H4 (cell line): ENCODE results near the gene NPRL2. TPM values are rescaled to one million over a fixed set of nuclear protein-coding genes. Genes with fewer than 3 reads are reported as not detected.

ENCODE experiments used
- DNase-seq: peaks from one replicate; pipeline ENCODE4 v3.0.0-alpha.2; 2015; ENCODE audit warnings: low spot score
- total RNA-seq: library from RNA; depleted of rRNA; stranded (reverse); fragments of >200 nt; shearing (Covaris generic); gene quantifications from 2 replicates; pipeline ENCODE4 v1.2.3, GENCODE V29; 2014; rRNA removed

NPRL2 gene
- 18.2 and 27.8 TPM in 2 replicates for total RNA-seq

DNA sequence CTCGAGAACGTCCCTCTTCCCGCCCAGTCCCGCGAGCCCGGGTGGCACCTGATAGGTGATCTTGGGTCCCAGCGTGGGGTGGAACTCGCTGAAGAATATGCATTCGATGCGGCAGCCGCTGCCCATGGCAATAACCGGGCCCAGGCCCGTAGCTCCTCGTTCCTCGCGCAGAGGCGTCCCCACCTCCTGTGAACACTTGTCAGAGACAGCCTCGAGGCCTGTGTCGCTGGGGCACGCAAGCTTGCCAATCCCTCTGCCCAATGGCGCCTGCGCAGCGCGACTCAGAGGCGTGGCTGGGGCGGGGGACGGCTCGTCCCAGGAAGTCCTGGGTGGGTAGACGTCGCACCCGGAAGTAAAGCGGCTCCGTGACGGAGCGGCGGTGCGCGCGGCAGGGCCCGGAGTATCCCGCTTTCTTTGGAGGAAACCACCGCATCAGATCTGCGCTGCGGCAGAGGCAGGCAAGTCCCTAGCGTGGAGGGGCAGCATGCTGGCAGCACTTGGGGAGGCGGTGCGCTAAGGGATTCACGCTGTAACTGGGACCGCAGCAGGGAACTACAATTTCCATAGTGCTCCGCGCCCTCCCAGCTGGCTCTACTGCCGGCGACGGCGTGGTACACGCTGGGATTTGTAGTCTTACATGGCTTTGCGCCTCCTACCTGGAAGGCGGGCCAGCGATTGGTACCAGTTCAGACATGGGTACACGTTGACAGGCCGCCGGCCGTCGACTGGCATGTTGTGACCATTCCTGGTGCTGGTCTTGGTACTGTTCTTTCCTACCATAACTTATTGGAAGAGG lies at the start of gene NPRL2, which contains the start of gene CYB561D2:
NPRL2 (minus strand) TSS at position 249 of the 796 bp plus-strand sequence; CDS start at position 126, 123 bp downstream.
CYB561D2 (plus strand) TSS at position 336 of the 796 bp plus-strand sequence. CDS start 572 bp downstream, outside the sequence.
- DNase-seq: peak; percentile 86

GRCh38 chr3:50396502-50396901 lies 45.9 kb upstream of the NPRL2 start:
- no peak for DNase-seq

DNA sequence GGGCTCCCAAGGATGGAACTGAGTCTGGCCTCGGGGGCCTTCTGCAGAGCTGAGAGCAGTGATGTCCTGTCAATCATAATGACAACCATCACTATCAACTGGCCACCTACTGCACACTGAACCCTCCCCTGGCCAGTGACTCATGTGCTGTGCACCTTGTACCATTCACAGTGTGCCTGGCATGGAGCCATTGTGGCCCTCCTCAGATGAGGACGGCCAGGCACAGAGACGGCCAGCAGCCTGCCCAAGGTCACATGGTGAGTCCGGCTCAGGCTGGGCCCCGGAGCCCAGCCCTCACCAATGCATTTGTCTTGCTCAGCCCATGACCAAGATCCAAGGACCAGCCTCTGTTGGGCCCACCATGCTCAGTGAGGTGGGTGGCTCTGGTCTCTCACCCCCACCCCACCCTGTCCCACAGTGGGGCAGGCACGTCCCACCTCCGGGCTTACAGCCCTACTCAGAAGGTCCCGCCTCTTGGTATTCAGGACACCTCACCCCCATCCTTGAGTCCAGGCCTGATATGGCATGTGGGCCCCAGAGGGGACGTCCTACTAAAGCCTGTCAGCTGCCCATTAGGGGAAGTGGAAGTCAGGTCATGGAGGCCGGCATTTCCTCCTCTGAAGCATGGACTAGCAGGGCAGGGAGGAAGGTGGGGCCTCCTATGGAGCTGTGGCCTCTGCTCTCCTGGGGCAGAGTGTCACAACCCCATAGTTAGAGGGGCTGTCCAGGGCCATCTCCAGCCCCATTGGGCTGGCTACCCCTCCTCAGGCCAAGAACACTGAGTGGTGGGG lies 44.7 kb upstream of the NPRL2 start:
- DNase-seq: no peak

DNA sequence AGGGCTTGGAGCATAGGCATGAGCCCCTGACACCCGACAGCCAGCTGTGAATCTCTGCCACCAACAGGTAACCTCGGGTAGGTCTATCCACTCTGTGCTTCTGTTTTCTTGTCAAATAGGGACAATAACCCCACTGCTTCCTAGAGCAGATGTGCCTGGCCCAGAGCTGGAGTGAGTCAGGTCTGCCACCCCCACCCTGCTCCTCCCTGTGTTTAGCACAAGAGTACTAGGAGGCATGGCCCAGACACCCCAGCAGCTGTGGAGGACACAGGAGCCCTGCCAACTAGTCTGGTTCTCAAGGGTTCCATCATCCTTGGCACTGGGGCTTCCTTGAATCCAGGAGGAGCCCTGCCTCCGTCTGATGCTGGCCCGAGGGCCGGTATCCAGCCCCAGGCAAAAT lies 42.5 kb upstream of the NPRL2 start:
- DNase-seq: no peak

DNA sequence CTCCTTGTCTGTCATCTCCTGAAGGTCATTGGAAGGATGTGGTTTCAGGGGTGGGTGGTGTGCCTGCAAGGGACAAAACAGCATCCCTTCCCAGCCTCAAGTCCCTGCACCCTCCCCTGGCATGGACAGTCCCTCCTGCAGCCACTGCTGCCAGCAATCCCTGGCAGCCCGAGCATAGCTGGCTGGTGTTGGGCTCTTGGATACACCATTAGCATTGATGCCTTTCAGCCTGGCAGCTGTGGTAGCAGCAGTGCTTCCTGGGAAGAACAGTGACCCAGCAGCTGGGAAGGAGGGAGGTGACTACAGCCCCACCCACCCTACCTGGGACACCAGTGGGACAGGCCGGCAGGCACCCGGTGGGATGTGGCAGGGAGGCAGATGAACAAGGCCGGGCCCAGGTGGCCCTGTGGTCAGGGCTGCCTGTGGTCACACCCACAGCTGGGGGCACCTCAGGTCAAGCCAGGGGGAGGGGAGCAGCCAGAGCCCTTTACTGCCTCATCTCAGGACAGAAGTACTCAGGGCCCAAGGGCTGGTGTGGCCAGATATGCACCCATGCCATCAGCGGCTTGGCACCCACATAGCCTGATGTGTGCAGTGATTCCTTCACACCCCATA lies 41.6 kb upstream of the NPRL2 start:
- no peak for DNase-seq

DNA sequence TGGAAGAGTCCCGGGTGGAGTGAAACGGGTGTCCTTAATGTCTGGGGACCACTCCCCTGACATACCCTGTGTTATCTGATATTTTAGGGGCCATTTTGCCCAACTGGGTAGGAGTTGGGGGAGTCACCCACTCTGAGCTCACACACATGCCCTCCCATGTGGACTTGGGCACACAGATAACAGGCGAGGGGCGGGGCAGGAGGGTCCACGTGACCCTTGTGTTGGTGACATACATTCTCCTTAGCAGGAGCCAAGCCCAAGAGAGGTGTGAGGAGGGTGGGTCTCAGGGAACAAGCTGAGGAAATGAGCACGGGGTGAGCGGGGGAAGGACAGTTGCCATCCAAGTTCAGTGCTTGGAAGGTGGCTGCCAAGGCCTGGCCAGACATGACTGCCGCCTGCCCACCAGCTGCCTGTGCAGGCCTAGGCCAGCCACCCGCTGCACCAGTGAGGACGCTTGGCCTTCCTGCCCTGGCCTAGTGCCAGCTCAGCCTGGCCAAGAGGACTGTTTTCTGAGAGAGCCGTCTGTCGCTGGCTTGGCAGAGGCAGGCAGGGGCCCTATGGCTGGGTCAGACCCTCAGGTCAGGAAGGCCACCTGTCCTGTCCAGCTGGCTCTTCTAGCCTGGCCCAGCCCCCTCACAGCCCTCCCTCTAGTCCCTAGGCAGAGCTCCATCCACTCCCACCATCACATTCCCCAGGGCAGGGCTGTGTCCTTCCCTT lies 40.1 kb upstream of the NPRL2 start:
- DNase-seq: no peak

- DNase-seq: no peak
These were observed 38.8 kb upstream of the NPRL2 start for GRCh38 chr3:50389414-50389767.

GRCh38 chr3:50388720-50389413 lies 38.3 kb upstream of the NPRL2 start:
- DNase-seq: no peak

- DNase-seq: no peak
These were observed 37.6 kb upstream of the NPRL2 start for GRCh38 chr3:50388016-50388719.

DNA sequence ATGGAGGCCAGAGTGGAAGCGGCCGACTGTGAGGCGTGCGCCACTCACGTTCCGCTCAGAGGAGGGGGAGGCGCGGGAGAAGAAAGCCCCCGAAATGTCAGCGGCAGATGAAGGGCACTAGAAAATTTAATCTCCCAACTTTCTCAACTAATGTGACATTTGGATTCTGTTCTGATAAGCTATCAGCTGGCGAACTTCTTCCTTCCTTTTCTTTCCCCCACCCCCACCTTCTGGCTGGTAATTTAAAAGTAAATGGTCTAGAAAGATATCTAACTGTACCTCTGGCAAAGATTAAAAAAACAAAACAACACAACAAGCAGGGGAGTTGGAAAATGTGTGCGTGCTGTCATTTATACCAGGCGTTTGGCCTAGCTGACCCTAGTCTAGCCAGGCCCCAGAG lies 35.2 kb upstream of the NPRL2 start:
- no peak for DNase-seq

GRCh38 chr3:50383750-50384149 lies 33.2 kb upstream of the NPRL2 start:
- DNase-seq: no peak

DNA sequence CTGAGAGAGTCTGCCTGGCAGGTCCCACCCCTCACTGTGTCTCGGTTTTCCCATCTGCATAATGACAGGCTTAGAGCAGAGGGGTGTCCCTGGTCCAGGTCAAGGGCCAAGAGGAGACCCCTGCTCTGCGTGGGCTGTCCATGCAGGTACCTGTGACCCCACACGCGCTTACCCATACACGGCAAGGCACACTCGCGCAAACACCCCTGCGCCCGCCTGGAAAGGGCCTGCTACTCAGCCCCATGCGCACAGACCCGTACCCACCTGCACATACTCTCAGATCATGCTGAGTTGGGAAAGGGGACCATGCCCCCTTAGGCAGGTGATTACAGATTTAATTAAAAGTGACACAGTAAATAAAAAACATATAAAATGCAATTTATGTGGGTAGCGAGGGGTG lies 32.1 kb upstream of the NPRL2 start:
- DNase-seq: no peak

- DNase-seq: no peak
These were observed 30.8 kb upstream of the NPRL2 start for GRCh38 chr3:50381383-50381782.

- no peak for DNase-seq
These were observed 30.0 kb upstream of the NPRL2 start for GRCh38 chr3:50380405-50381085.

DNA sequence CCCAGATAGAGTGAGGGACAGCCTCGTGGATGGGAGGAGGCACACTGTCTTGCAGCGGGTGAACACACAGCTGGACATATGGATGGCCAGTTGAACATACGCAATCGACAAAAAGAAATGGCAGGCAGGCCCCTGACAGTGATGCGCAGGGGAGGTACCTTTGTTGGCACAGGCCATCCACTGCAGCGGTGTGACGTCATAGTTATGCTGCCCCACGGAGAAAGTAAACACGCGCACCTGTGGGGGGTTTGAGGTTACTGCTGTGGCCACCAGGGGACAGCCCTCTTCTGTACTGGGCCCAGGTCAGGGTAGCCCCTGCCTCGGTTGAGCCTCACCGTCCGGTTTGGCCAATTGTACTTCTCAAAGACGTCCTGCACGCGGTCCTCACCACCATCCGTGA lies 28.2 kb upstream of the NPRL2 start:
- DNase-seq: no peak

GRCh38 chr3:50378024-50378423 lies 27.4 kb upstream of the NPRL2 start:
- DNase-seq: no peak

DNA sequence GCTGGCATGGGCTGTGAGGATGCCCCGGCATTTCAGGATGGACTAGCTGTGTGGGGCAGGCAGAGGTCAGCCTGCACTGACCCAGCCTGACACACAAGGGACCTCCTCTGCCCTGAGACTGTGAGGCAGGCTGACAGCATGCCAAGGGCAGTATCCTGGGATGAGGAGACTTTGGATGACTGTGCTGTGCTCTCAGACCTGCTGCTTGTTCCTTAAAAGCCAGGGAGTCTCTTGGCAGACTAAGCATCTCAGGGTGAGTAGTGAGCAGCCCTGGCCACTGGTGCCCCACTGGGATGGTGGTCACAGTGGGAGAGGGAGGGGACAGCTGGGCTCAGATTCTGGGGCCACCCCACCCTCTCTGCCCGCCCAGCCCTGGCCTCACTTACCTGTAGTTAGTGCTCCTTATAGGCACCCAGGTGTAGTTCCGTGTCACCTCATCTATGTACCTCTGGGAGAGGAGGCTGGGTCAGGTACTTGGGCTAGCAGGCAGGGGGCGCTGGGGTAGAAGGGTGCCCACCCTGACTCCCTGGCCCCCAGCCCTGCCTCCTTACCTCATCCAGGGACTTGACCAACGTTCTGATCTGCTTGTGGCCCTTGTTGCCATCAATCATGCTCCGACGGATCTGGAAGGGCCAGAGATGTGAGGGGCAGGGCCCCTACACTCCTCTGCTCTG lies 24.8 kb upstream of the NPRL2 start:
- DNase-seq: no peak

DNA sequence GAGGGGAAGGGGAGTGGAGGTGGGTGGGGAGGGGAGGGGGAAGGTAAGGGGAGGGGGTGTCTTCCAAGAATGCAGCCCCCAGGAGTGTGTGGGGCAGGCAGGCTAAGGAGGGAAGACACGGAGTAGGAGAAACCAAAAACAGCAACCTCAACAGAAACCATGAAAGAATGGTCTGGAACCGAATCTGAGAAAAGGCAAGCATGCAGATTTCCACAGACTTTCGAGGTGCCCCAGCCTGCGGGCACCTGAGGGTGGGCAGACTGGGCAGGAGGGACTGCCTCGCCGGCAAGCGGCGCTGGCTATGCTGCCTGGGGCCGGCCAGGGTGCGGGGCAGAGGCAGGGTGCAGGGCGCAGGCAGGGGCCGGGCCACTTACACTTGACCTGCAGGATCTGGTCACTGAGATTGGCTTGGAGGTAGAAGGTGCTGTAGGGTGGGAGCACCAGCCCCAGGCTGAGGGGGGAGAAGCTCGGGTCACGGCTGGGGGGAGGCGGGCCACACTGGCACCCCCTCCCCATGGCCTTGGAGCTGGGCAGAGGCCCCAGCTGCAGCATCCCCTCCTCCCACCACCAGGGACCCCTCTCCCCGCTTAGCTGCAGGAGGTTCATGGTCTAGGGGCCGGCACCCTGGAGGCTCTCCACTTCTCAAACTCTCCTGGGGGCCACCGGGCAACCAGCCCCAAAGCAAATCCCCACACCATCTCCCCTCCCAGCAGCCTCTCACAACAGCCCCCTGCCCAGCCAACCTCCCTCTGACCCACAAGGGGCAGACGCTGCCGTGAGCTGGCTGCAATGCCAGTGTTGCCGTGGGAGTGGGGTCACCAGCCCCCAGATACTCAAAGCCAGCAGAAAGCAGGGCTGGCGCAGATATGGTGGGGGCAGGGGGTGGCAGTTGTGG lies 24.0 kb upstream of the NPRL2 start:
- no peak for DNase-seq
